Measurements from ENCODE around the gene SH3RF2.
"Not testable (repeated sequence)": the region's sequence is repeated elsewhere in the genome, so short reads cannot be mapped to it uniquely, and the experiment has no call there.

SH3RF2 gene

DNA sequence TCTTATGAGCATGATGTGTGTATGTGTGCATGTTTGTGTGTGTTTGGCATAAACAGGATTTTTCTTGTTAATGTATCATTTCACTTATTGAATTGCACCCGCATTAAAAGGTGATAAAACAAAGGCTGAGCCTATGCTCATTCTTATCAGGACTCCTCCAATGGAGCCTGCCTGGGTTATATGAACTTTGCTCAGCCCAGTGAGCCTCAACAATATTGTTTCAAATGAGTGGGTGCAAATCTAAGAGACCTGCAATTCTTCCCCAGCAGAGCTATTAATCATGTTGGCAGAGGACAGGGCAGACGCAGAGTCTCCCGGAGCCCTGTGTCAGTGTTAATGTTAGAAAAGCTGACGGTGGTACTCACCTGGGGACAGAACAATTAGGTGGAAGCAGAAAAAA is 71.6 kb downstream of the SH3RF2 start:
- no peak for DNase-seq

GRCh38 chr5:146009020-146009419 is 72.6 kb downstream of the SH3RF2 start:
- no peak for DNase-seq

DNA sequence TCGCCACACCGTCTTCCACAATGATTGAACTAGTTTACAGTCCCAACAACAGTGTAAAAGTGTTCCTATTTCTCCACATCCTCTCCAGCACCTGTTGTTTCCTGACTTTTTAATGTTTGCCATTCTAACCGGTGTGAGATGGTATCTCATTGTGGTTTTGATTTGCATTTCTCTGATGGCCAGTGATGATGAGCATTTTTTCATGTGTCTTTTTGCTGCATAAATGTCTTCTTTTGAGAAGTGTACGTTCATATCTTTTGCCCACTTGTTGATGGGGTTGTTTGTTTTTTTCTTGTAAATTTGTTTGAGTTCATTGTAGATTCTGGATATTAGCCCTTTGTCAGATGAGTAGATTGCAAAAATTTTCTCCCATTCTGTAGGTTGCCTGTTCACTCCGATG is 74.1 kb downstream of the SH3RF2 start:
- not testable (repeated sequence) for DNase-seq

- no peak for DNase-seq
These were observed 77.4 kb downstream of the SH3RF2 start for GRCh38 chr5:146013761-146014160.

GRCh38 chr5:146015001-146015400 is 78.6 kb downstream of the SH3RF2 start:
- no peak for DNase-seq

DNA sequence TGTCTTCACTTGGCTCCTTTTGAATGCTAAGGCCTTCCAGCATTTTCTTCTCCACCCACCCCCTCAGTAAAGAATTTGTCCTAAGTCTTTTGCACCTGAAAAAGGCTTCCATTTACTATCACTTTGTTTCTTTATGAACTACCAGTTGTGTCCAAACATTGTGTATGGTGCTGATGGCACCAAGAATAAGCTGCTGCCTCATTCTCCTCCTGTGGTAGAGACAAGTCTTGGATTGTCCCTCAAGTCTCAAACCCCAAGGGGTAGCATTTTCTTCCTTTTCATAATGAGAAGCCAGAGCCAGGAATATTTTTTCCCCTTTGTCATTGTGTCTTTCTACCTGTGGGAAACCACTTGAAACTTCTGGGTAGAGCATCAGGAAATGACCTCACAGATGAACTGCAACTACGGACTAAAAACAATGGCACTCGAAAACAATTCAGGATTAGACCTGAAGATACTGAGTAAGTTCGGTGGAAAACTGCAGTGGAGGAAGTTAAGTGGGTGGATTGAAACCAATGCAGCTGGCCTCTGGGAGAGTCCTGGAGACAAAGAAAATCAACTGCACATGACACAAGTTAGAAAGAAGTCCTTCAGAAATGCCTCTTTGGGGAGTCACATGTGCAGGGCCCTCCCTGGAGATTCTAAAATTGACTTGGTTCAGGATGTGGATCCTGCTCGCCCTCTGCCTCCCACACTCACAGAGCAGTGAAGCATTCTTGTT is 80.5 kb downstream of the SH3RF2 start:
- DNase-seq, result no peak

- no peak for DNase-seq
These were observed 82.4 kb downstream of the SH3RF2 start for GRCh38 chr5:146018514-146019375.

DNA sequence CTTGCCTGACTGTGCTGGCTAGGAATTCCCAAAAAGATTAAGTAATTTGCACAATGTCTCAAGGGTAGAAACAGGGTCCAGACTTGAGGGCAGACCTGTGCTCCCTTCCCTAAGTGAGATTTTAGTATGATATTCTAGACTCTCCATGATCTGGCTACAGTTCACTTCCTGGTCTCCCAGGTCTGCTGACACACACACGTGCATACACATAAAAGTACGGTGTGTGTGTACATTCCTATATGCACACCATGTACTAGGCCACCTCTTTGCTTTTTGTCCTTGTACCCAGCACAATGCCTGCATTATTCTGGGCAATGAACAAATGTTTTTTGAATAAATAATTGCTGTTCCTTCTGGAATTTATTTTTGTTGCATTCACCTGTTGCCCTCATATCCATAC is 83.7 kb downstream of the SH3RF2 start:
- DNase-seq, result no peak

DNA sequence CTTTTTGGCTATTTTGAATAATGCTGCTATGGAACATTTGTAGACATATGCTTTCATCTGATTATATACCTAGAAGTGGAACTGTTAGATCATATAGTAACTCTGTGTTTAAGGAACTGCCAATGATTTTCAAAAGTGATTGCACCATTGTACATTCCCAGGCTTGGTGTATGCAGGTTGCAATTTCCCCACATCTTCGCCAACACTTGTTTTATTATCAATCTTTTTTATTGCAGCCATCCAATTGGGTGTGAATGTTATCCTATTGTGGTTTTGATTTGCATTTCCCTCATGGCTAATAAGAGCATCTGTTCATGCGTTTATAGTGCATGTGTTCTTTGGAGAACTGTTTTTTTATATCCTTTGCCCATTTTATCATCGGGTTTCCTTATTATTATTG is 87.7 kb downstream of the SH3RF2 start:
- no peak for DNase-seq

DNA sequence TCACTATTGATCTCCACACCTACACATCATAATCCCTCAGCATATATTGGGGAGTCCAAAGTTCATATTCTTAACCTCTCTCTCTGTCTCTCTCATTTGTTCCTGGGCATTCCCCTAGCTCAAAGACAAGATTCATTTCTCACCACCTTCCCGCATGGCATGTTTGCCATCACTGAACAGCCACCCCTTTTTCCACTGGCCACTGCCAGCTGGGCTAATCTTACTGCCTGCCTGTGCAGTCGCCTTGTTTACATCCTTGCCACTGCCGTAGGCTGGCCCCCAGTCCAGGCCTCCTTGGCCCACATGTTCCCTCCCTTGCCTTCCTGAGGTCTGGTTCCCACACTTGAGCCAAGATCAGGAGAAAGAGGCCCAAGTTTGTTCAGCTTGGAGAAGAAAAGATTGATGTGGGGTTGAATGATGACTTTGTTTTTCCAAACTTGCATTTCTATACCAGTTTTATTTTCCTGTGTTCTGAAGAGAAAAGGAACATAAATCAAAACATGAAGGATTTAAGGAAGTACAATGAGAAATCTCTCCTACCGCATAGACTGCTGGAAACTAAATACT is 88.8 kb downstream of the SH3RF2 start:
- no peak for DNase-seq

DNA sequence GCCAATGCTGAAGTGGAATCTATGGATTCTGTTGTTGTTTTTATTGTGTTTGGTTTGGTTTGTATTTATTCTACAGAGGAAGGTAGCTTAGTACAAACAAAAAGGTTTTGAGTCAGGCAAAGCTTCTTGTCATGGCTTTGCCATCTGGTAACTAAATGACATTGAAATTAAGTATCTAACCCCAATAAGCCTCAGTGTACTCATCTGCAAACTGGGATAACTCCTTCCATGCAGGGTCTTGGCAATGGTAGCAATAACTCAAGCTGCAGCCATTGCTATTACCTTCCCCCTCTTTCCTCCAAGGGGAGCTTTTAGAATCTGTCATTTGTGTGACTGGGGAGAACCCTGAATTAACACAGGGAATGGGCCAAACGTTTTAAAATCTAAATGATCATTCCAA is 89.3 kb downstream of the SH3RF2 start:
- no peak for DNase-seq

GRCh38 chr5:146026307-146027010 is 90.1 kb downstream of the SH3RF2 start:
- no peak for DNase-seq

- no peak for DNase-seq
These were observed 91.4 kb downstream of the SH3RF2 start for GRCh38 chr5:146027751-146028150.

DNA sequence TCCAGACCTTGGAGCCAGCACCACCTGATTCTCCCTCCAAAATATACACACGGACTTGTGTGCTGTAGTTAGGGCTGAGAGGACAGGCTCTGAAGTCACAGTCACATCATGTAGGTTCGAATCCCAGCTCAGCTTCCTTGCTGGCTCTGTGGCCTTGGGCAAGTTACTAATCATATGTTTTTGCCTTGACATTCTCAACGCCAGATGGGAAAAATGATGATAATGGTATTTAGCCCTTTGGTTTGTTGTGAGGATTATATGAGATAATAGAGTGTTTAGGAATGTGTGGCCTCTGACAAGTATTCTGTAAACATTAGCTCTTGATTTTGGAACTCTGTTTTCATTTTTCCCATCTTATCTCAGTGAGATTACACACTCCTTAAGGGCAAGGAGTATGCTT is 96.5 kb downstream of the SH3RF2 start:
- no peak for DNase-seq

GRCh38 chr5:146034127-146034526 is 97.7 kb downstream of the SH3RF2 start:
- no peak for DNase-seq

DNA sequence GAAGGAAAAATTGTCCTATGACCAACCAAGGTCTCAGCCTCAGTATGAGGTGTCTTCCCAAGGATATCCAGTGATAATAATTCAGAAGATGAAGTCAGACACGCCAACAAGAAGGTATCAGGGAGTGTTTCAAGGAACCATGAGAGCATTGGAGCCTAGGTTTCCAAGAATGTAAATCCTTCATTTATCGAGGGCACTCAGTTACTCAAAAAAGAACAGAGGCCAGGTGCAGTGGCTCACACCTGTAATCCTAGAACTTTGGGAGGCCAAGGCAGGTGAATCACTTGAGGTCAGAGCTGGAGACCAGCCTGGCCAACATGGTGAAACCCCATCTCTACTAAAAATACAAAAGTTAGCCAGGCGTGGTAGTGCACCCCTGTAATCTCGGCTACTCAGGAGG is 98.2 kb downstream of the SH3RF2 start:
- no peak for DNase-seq

GRCh38 chr5:146039420-146039819 is 103.0 kb downstream of the SH3RF2 start:
- no peak for DNase-seq

GRCh38 chr5:146040527-146040926 is 104.1 kb downstream of the SH3RF2 start:
- no peak for DNase-seq

DNA sequence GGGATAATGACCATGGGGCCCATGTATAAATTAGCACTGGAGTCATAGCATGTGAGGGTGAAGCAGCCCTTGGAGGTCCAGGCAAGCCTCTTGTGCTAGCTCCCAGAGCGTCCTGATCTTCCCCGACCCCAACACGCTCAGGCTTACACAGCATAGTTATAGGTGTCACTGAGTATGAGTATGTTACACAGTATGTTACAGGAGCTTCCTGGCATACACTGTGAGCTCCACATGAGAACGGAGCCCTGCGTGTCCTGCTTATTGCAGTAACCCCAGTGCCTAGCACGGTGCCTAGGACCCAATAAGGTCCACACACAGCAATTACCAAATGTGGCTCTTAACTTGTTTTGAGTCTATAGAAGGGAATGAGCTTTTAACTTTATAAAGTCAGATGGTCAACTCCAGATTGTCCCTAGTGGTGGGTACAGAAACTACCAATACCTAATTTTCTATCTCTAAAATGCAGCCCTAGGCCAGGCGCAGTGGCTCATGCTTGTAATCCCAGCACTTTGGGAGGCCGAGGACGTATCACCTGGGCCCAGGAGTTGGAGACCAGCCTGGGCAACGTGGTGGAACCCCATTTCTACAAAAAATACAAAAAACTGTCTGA is 104.9 kb downstream of the SH3RF2 start:
- no peak for DNase-seq

DNA sequence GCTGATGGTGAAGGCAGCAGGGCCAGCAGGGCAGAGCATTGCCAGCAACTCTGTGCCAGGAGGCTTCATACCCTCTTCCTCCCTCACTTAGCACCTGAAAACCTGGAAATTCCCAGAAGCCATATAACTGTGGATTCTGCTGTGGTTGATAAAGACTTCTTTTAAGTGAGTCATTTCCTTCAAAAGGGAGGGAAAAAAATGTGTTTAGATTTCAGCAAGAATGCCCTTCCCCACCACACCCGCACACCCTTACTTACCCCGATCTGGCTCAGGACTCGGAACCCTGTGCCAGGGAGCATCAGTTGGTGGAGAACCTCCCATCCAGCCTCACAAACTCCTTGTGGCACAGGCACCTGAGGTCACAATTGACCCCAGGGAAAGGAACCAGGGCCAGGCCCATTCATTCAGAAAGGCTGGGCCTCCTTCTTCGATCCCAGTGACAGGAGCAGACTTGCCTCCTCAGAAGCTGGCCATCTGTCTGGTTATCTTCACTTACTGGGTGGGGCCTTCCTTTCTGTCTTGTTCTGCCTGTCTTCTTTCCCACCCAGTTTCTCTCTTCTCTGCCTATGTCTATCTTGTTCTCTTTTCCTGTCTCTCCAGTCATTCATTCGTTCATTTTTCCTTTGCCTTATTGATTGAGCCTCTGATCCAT is 106.4 kb downstream of the SH3RF2 start:
- DNase-seq, result no peak

GRCh38 chr5:146043722-146044121 is 107.3 kb downstream of the SH3RF2 start:
- DNase-seq, result no peak

- DNase-seq, result no peak
These were observed 111.0 kb downstream of the SH3RF2 start for GRCh38 chr5:146047396-146047795.

All from activated CD8-positive, alpha-beta memory T cell treated with anti-CD3 and anti-CD28 coated beads for 24 hours (primary cell).